ENCODE data around the gene MAB21L4. TPM values are rescaled to one million over a fixed set of nuclear protein-coding genes. Genes with fewer than 3 reads are reported as not detected.

Gene MAB21L4
- total RNA-seq, 6 experiments from 2014 or later: 3.7 to 17.0 (median 5.2) TPM

- TF ChIP-seq POLR2A (IDR thresholded peaks at IDR 0.05): no peak
- TF ChIP-seq, protein P1, sequence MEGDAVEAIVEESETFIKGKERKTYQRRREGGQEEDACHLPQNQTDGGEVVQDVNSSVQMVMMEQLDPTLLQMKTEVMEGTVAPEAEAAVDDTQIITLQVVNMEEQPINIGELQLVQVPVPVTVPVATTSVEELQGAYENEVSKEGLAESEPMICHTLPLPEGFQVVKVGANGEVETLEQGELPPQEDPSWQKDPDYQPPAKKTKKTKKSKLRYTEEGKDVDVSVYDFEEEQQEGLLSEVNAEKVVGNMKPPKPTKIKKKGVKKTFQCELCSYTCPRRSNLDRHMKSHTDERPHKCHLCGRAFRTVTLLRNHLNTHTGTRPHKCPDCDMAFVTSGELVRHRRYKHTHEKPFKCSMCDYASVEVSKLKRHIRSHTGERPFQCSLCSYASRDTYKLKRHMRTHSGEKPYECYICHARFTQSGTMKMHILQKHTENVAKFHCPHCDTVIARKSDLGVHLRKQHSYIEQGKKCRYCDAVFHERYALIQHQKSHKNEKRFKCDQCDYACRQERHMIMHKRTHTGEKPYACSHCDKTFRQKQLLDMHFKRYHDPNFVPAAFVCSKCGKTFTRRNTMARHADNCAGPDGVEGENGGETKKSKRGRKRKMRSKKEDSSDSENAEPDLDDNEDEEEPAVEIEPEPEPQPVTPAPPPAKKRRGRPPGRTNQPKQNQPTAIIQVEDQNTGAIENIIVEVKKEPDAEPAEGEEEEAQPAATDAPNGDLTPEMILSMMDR (IDR thresholded peaks at IDR 0.05): no peak
- intact Hi-C loops (cut with DNase I): no loop called here
- Histone ChIP-seq H3K27me3 (no peaks in the 10 kb centered on the region), H3K27ac (no peak overlapping the region), H3K4me1 (peaks cover 0 to 4% (median 3%) of the 10 kb centered on the region in 4 donors), H3K9me3 (no peaks in the 10 kb centered on the region), H3K4me3 (no peak overlapping the region), H3K36me3 (no peaks in the 10 kb centered on the region)
- DNase-seq (peak in 2 of 3 donors; percentile 4 to 33), ATAC-seq (no peak)
- WGBS (ENCODE audit: insufficient coverage, low coverage, low lambda C conversion rate, missing lambda C conversion rate): no CpG with 5 or more reads among the region's 7 CpGs
These were observed 6.7 kb upstream of the MAB21L4 start for GRCh38 chr2:240902615-240903041.

GRCh38 chr2:240901986-240902614 lies 6.1 kb upstream of the MAB21L4 start:
- 83% methylated on average over 5 of the region's 14 CpGs for WGBS (ENCODE audit: insufficient coverage, low coverage, low lambda C conversion rate, missing lambda C conversion rate)
- intact Hi-C loops (cut with DNase I): no loop called here

DNA sequence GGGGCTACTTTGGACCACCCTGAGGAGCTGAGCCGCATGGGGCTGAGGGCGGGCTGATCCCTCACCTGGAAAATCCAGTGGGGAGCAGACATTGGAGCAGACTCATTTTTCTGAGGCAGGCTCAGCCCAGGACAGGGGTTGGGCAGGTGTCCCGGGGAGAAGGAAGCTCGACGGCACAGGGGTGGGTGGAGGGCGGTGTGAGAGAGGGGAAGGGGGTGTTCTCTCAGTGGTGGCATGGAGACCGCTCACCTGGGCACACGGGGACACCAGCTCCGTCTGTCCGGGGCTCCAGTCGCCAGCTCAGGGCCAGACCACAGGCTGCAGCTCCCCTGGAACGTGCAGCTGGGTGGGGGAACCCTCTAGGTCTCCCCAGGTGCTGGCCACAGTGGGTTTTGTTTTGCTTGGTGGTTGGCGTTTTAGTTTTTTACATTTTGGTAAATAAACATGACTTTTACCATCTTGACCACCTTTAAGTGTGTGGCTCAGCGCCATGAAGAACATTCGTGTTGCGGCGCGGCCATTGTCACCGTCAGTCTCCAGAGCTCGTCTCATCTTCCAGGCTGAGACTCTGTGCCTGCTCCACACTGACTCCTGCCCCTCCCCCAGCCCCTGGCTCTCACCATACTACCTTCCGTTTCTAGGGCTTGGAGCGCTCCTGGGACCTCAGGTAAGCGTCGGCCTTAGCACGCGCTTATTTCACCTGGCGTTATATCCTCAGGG lies 4.3 kb upstream of the MAB21L4 start:
- no peak for TF ChIP-seq POLR2A (IDR thresholded peaks at IDR 0.05)
- TF ChIP-seq, protein P1 (IDR thresholded peaks at IDR 0.05): no peak
- Histone ChIP-seq H3K36me3 (no peaks in the 10 kb centered on the region), H3K4me1 (peaks cover 0 to 22% (median 11%) of the 10 kb centered on the region in 4 donors), H3K27ac (no peak overlapping the region), H3K27me3 (no peaks in the 10 kb centered on the region), H3K9me3 (no peaks in the 10 kb centered on the region), H3K4me3 (no peak overlapping the region)
- DNase-seq (peak in 2 of 3 donors; percentile 18 to 52), ATAC-seq (no peak)
- 88% methylated on average over 15 of the region's 27 CpGs for WGBS (ENCODE audit: insufficient coverage, low coverage, low lambda C conversion rate, missing lambda C conversion rate)
- intact Hi-C loops (cut with DNase I): no loop called here

More at GRCh38 chr2:240901986-240902614, 6.1 kb upstream of the MAB21L4 start:
- no peaks in the 10 kb centered on the region for H3K36me3 ChIP-seq
- H3K4me1 ChIP-seq: peaks cover 0 to 9% (median 6%) of the 10 kb centered on the region in 4 donors
- no peaks in the 10 kb centered on the region for H3K9me3 ChIP-seq
- no peak for ATAC-seq
- no peak for TF ChIP-seq POLR2A (IDR thresholded peaks at IDR 0.05)
- TF ChIP-seq, protein P1 (IDR thresholded peaks at IDR 0.05): no peak
- no peaks in the 10 kb centered on the region for H3K27me3 ChIP-seq
- H3K4me3 ChIP-seq: no peak overlapping the region
- no peak overlapping the region for H3K27ac ChIP-seq
- peak in 2 of 3 donors; percentile 2 to 37 for DNase-seq

DNA sequence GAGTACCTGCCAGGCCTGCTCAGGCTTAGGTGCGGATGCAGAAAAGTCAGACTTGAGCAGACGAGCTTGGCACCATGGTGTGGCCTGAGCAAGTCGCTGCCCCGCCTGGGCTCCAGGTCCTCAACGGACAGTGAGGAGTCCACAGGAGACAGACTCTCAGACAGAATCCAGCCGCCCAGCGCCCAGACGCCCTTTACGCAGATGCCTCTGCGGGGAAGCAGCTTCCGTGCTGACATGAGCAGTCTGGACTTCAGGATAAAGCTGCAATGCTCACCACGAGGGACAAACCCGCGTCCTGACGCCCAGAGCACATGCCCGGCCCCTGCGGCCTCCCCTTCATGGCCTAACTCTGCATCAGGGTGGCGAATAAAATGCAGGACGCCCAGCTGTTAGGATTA lies 3.5 kb upstream of the MAB21L4 start:
- 92% methylated on average over 12 of the region's 19 CpGs for WGBS (ENCODE audit: insufficient coverage, low coverage, low lambda C conversion rate, missing lambda C conversion rate)
- H3K4me3 ChIP-seq: no peak overlapping the region
- no peaks in the 10 kb centered on the region for H3K27me3 ChIP-seq
- TF ChIP-seq POLR2A (IDR thresholded peaks at IDR 0.05): no peak
- TF ChIP-seq, protein P1 (IDR thresholded peaks at IDR 0.05): no peak
- no peaks in the 10 kb centered on the region for H3K9me3 ChIP-seq
- peaks cover 0 to 22% (median 11%) of the 10 kb centered on the region in 4 donors for H3K4me1 ChIP-seq
- ATAC-seq (no peak), DNase-seq (peak in 1 of 3 donors; percentile 5)
- H3K27ac ChIP-seq: no peak overlapping the region
- intact Hi-C loops (cut with DNase I): no loop called here
- no peaks in the 10 kb centered on the region for H3K36me3 ChIP-seq
